ENCODE results near the gene EIF4B. TPM values are rescaled to one million over a fixed set of nuclear protein-coding genes. Genes with fewer than 3 reads are reported as not detected.

EIF4B gene
- total RNA-seq, 1 experiment from 2014 or later, result 393 TPM

- H3K4me3 ChIP-seq (ENCODE audit: low read depth, low read length, poor library complexity, severe bottlenecking), result no peak overlapping the region
- POLR2A ChIA-PET (ENCODE audit: low non-redundant PET), result no interaction called here
- no TSS peak for BruUV-seq (replicated peaks)
- H3K4me1 ChIP-seq (ENCODE audit: insufficient read depth, low read length, poor library complexity, severe bottlenecking), result peaks cover 29% of the 10 kb centered on the region
- H3K9me3 ChIP-seq (ENCODE audit: low read depth, low read length, poor library complexity, severe bottlenecking), result no peaks in the 10 kb centered on the region
- H3K36me3 ChIP-seq (ENCODE audit: insufficient read depth, low read length, poor library complexity, severe bottlenecking), result peaks cover 40% of the 10 kb centered on the region
- intact Hi-C loops (cut with micrococcal nuclease; ENCODE audit: unreplicated experiment), result no loop called here
- no peak for TF ChIP-seq CTCF (conservative IDR thresholded peaks at IDR 0.05; ENCODE audit: low read depth, low read length)
- no peak for TF ChIP-seq EZH2 (IDR thresholded peaks at IDR 0.05; ENCODE audit: borderline replicate concordance, low read depth, low read length, poor library complexity, severe bottlenecking)
- H3K27ac ChIP-seq (ENCODE audit: low read depth, low read length, poor library complexity, severe bottlenecking), result no peak overlapping the region
- CTCF ChIA-PET, result interaction anchor here (0.6 kb wide), 1 partner anchor 32 kb away, joined by 7 read pairs; no protein-coding TSS in a partner anchor
- no peak for DNase-seq (ENCODE audit: low spot score)
- no peaks in the 10 kb centered on the region for H3K27me3 ChIP-seq (replicated peaks; ENCODE audit: insufficient read depth, low read depth, low read length, poor library complexity)
Observed at GRCh38 chr12:53010955-53011354, 4.7 kb downstream of the EIF4B start.

- Histone ChIP-seq H3K9me3 (ENCODE audit: low read depth, low read length, poor library complexity, severe bottlenecking) (no peaks in the 10 kb centered on the region), H3K4me3 (ENCODE audit: low read depth, low read length, poor library complexity, severe bottlenecking) (no peak overlapping the region), H3K27me3 (replicated peaks; ENCODE audit: insufficient read depth, low read depth, low read length, poor library complexity) (no peaks in the 10 kb centered on the region), H3K36me3 (ENCODE audit: insufficient read depth, low read length, poor library complexity, severe bottlenecking) (peaks cover 49% of the 10 kb centered on the region), H3K4me1 (ENCODE audit: insufficient read depth, low read length, poor library complexity, severe bottlenecking) (peaks cover 29% of the 10 kb centered on the region), H3K27ac (ENCODE audit: low read depth, low read length, poor library complexity, severe bottlenecking) (no peak overlapping the region)
- DNase-seq (ENCODE audit: low spot score), result no peak
- intact Hi-C loops (cut with micrococcal nuclease; ENCODE audit: unreplicated experiment), result no loop called here
- TF ChIP-seq EZH2 (IDR thresholded peaks at IDR 0.05; ENCODE audit: borderline replicate concordance, low read depth, low read length, poor library complexity, severe bottlenecking) (no peak), CTCF (conservative IDR thresholded peaks at IDR 0.05; ENCODE audit: low read depth, low read length) (no peak)
- ChIA-PET POLR2A (ENCODE audit: low non-redundant PET) (interaction anchor here (0.7 kb wide), 1 partner anchor 586 kb away, joined by 3 read pairs; no protein-coding TSS in a partner anchor), CTCF (no interaction called here)
- BruUV-seq (replicated peaks), result no TSS peak
Observed at GRCh38 chr12:53011889-53012288, 5.6 kb downstream of the EIF4B start.

GRCh38 chr12:53012928-53013327, 6.7 kb downstream of the EIF4B start:
- Histone ChIP-seq H3K4me1 (ENCODE audit: insufficient read depth, low read length, poor library complexity, severe bottlenecking) (peaks cover 24% of the 10 kb centered on the region), H3K27me3 (replicated peaks; ENCODE audit: insufficient read depth, low read depth, low read length, poor library complexity) (no peaks in the 10 kb centered on the region), H3K9me3 (ENCODE audit: low read depth, low read length, poor library complexity, severe bottlenecking) (no peaks in the 10 kb centered on the region), H3K36me3 (ENCODE audit: insufficient read depth, low read length, poor library complexity, severe bottlenecking) (peaks cover 58% of the 10 kb centered on the region), H3K27ac (ENCODE audit: low read depth, low read length, poor library complexity, severe bottlenecking) (no peak overlapping the region), H3K4me3 (ENCODE audit: low read depth, low read length, poor library complexity, severe bottlenecking) (no peak overlapping the region)
- ChIA-PET POLR2A (ENCODE audit: low non-redundant PET) (no interaction called here), CTCF (no interaction called here)
- BruUV-seq (replicated peaks), result no TSS peak
- no peak for DNase-seq (ENCODE audit: low spot score)
- TF ChIP-seq CTCF (conservative IDR thresholded peaks at IDR 0.05; ENCODE audit: low read depth, low read length) (no peak), EZH2 (IDR thresholded peaks at IDR 0.05; ENCODE audit: borderline replicate concordance, low read depth, low read length, poor library complexity, severe bottlenecking) (no peak)
- intact Hi-C loops (cut with micrococcal nuclease; ENCODE audit: unreplicated experiment), result no loop called here

Data from A673 (cell line).